DOHH2 (cell line): ENCODE measurements around the gene NEDD4L.

Source experiments
- CTCF ChIP-seq: fragments of 200-600 bp; sonication (generic); IDR thresholded peaks from one replicate; pipeline ENCODE4 v1.5.1; 2014; ENCODE audit warnings: antibody characterized with exemption, mild to moderate bottlenecking, low read depth, low read length; ENCODE audit not compliant: poor library complexity, severe bottlenecking
- EZH2phosphoT487 ChIP-seq: fragments of 200-600 bp; sonication (generic); IDR thresholded peaks from 2 replicates; pipeline ENCODE4 v1.6.1; 2017; ENCODE audit warnings: borderline replicate concordance, mild to moderate bottlenecking, antibody characterized with exemption, low read length, moderate library complexity, mixed read lengths

DNA sequence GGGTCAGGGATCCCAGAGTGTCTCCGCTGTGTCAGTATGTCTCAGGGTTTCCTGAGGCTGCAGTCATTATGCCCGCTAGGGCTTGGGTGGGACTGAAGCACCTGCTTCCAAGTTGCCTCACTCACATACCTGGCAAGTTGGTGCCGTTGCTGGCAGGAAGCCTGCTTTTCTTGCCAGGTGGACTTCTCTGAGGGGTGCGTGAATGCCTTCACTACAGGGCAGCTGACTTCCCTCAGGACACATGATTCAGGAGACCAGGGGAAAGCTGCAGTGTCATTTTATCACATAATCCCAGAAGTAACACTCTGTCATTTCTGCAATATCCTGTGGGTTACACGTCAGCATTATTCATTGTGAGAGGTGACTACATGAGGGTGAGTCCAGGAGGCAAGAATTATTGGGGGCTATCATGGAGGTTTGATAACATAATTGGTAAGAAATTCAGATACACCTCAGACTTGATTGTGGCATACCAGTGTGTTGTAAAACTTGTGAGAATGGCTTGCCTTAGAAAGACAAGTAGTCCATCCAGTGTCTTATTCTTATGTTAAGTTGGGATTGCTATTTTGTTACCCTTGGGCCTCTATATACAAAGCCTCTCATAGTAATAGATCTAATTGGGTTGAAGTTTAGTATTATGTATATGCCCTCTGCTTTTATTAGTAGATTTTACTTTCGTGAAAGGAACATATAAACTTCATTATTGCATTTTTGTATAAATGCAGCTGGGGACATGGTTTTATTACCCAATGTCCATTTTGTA is 44.1 kb downstream of the NEDD4L start:
- no peak for TF ChIP-seq CTCF
- no peak for TF ChIP-seq EZH2phosphoT487
